Brain microvascular endothelial cell (primary cell): ENCODE results near the gene TXK.
"Not testable (repeated sequence)": the region's sequence is repeated elsewhere in the genome, so short reads cannot be mapped to it uniquely, and the experiment has no call there.

Experiments
- DNase-seq: peaks from one replicate; pipeline ENCODE4 v3.0.0-alpha.2; 2020
- H3K27ac ChIP-seq: fragments of 250-450 bp; sonication (Bioruptor Pico); 2 replicates; pipeline ENCODE4 v1.5.1; 2020; ENCODE audit warnings: mild to moderate bottlenecking, moderate library complexity
- H3K27me3 ChIP-seq: fragments of 250-450 bp; sonication (Bioruptor Pico); replicated peaks from 2 replicates; pipeline ENCODE4 v1.5.1; 2020; ENCODE audit warnings: mild to moderate bottlenecking
- H3K36me3 ChIP-seq: fragments of 250-450 bp; sonication (Bioruptor Pico); replicated peaks from 2 replicates; pipeline ENCODE4 v1.5.1; 2020; ENCODE audit warnings: mild to moderate bottlenecking
- H3K4me3 ChIP-seq: 2 replicates; pipeline ENCODE4 v1.5.1; 2011; ENCODE audit warnings: low read depth, mild to moderate bottlenecking, control low read depth, low read length, moderate library complexity
- CTCF ChIP-seq: IDR thresholded peaks from 2 replicates; pipeline ENCODE4 v1.5.1; 2011; ENCODE audit warnings: low read depth, mild to moderate bottlenecking, moderate library complexity, low read length, control low read depth, inconsistent platforms; ENCODE audit errors: missing control alignments
- in situ Hi-C: cut with HindIII; loops from 2 replicates; pipeline ENCODE4 v1.10.0; 2017; ENCODE audit warnings: low sequenced_read_pairs, low pct_ligation_motif_present

Gene TXK

GRCh38 chr4:48172651-48173050, 38.6 kb upstream of the TXK start:
- in situ Hi-C loops: no loop called here
- Histone ChIP-seq H3K4me3 (no peak overlapping the region), H3K36me3 (no peaks in the 10 kb centered on the region), H3K27ac (no peak overlapping the region), H3K27me3 (no peaks in the 10 kb centered on the region)
- TF ChIP-seq CTCF: no peak
- no peak for DNase-seq

GRCh38 chr4:48169636-48170035, 35.6 kb upstream of the TXK start:
- in situ Hi-C loops: no loop called here

GRCh38 chr4:48167538-48168263, 33.7 kb upstream of the TXK start:
- DNase-seq: no peak
- no peak overlapping the region for H3K4me3 ChIP-seq
- in situ Hi-C loops: no loop called here

More at GRCh38 chr4:48169636-48170035, 35.6 kb upstream of the TXK start:
- Histone ChIP-seq H3K27me3 (no peaks in the 10 kb centered on the region), H3K27ac (no peak overlapping the region), H3K4me3 (no peak overlapping the region), H3K36me3 (no peaks in the 10 kb centered on the region)
- DNase-seq: no peak
- TF ChIP-seq CTCF: no peak

GRCh38 chr4:48164561-48164960, 30.5 kb upstream of the TXK start:
- H3K36me3 ChIP-seq, H3K4me3 ChIP-seq, H3K27me3 ChIP-seq, in situ Hi-C loops, DNase-seq, H3K27ac ChIP-seq: not testable (repeated sequence)

More at GRCh38 chr4:48167538-48168263, 33.7 kb upstream of the TXK start:
- Histone ChIP-seq H3K27ac (no peak overlapping the region), H3K36me3 (no peaks in the 10 kb centered on the region), H3K27me3 (no peaks in the 10 kb centered on the region)
- no peak for TF ChIP-seq CTCF

GRCh38 chr4:48163746-48164145, 29.7 kb upstream of the TXK start:
- Histone ChIP-seq H3K36me3 (no peaks in the 10 kb centered on the region), H3K4me3 (no peak overlapping the region), H3K27ac (no peak overlapping the region), H3K27me3 (no peaks in the 10 kb centered on the region)
- in situ Hi-C loops: no loop called here
- TF ChIP-seq CTCF: no peak
- no peak for DNase-seq

- Histone ChIP-seq H3K4me3 (no peak overlapping the region), H3K27me3 (no peaks in the 10 kb centered on the region), H3K36me3 (no peaks in the 10 kb centered on the region), H3K27ac (peak overlapping the region; percentile 55)
- no peak for TF ChIP-seq CTCF
- DNase-seq: peak; percentile 37
- in situ Hi-C loops: no loop called here
Observed at GRCh38 chr4:48162162-48162561, 28.1 kb upstream of the TXK start.
